Stomach smooth muscle (tissue), 2 donors: Measurements from ENCODE around the gene PFDN1.
A peak's percentile ranks its signal among the peaks of the same experiment; 100 is the strongest.

Experiments
- H3K27ac ChIP-seq: one replicate; pipeline ENCODE4 v1.7.0; 2013; ENCODE audit warnings: mild to moderate bottlenecking, low read length, inconsistent platforms
- H3K27me3 ChIP-seq, 2 donors: one replicate each; pipeline ENCODE4 v1.7.0; 2013; ENCODE audit warnings: low read length in 2 of 2; ENCODE audit not compliant: insufficient read depth in 2 of 2, control insufficient read depth in 1 of 2
- H3K36me3 ChIP-seq, 2 donors: one replicate each; pipeline ENCODE4 v1.7.0; 2013; ENCODE audit warnings: low read length in 2 of 2; ENCODE audit not compliant: control insufficient read depth in 2 of 2, insufficient read depth in 2 of 2
- H3K4me1 ChIP-seq: one replicate; pipeline ENCODE4 v1.7.0; 2013; ENCODE audit warnings: low read length; ENCODE audit not compliant: control insufficient read depth, insufficient read depth
- H3K4me3 ChIP-seq, 2 donors: one replicate each; pipeline ENCODE4 v1.7.0; 2013; ENCODE audit warnings: low read length in 2 of 2
- H3K9ac ChIP-seq, 2 donors: one replicate each; pipeline ENCODE4 v1.7.0; 2013; ENCODE audit warnings: low read length in 2 of 2, mild to moderate bottlenecking in 1 of 2
- H3K9me3 ChIP-seq, 2 donors: one replicate each; pipeline ENCODE4 v1.7.0; 2013; ENCODE audit warnings: low read length in 2 of 2; ENCODE audit not compliant: control insufficient read depth in 2 of 2
- donor health status: healthy.
- donor health status: Pancreatic carcinoma.

The PFDN1 gene

DNA sequence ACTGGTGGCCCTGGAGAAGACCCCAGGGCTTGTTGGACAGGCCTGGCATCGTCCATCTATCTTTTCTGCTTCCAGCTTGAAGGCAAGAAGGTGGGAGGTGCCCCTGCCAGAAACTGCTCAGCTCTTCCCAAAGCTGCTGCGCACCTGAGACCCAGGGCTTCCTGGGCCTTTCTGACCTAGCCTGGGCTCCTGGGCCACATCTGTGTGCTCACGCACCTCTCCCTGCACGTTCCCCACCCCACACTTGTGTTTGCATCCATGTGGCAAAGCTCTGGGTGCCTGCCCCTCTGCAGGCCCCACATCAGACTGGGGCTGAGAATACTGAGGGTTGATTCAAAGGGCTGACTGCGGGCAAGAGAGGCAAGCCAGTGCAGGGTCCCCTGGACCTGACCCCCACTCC lies 63.4 kb downstream of the PFDN1 start:
- Histone ChIP-seq H3K36me3 (peaks cover 0 to 6% of the 10 kb centered on the region in 2 donors), H3K4me3 (peak overlapping the region in 1 of 2 donors; percentile 8), H3K27me3 (no peaks in the 10 kb centered on the region), H3K4me1 (peaks cover 69% of the 10 kb centered on the region), H3K9me3 (no peaks in the 10 kb centered on the region), H3K9ac (peak overlapping the region in 1 of 2 donors; percentile 21), H3K27ac (peak overlapping the region; percentile 82)

DNA sequence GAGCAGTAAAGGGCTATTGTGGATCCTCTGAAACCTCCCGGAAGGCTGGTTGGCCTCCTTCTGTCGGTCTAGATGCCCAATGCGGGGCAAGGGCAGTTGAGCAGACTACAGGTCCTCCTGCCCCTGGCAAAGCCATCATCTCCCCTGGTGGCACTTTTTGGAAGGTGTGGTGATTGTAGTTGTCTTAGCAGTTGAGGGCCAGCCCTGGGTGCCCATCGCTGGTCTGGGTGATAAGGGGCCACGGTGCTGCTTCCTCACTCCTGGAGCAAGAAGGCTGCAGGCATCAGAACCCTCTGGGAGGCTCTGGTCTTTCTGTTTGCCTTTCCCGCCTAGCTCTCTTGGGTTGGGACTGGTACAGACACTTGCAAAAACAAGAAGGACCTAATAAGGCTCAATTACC lies 64.1 kb downstream of the PFDN1 start:
- peaks cover 0 to 3% of the 10 kb centered on the region in 2 donors for H3K36me3 ChIP-seq
- no peaks in the 10 kb centered on the region for H3K9me3 ChIP-seq
- no peak overlapping the region for H3K9ac ChIP-seq
- peak overlapping the region; percentile 82 for H3K27ac ChIP-seq
- H3K27me3 ChIP-seq, result no peaks in the 10 kb centered on the region
- peaks cover 63% of the 10 kb centered on the region for H3K4me1 ChIP-seq
- H3K4me3 ChIP-seq, result no peak overlapping the region

GRCh38 chr5:140236891-140237598 lies 65.9 kb downstream of the PFDN1 start:
- Histone ChIP-seq H3K36me3 (no peaks in the 10 kb centered on the region), H3K27me3 (no peaks in the 10 kb centered on the region), H3K4me1 (peaks cover 48% of the 10 kb centered on the region), H3K9me3 (no peaks in the 10 kb centered on the region), H3K27ac (no peak overlapping the region), H3K4me3 (no peak overlapping the region), H3K9ac (no peak overlapping the region)

DNA sequence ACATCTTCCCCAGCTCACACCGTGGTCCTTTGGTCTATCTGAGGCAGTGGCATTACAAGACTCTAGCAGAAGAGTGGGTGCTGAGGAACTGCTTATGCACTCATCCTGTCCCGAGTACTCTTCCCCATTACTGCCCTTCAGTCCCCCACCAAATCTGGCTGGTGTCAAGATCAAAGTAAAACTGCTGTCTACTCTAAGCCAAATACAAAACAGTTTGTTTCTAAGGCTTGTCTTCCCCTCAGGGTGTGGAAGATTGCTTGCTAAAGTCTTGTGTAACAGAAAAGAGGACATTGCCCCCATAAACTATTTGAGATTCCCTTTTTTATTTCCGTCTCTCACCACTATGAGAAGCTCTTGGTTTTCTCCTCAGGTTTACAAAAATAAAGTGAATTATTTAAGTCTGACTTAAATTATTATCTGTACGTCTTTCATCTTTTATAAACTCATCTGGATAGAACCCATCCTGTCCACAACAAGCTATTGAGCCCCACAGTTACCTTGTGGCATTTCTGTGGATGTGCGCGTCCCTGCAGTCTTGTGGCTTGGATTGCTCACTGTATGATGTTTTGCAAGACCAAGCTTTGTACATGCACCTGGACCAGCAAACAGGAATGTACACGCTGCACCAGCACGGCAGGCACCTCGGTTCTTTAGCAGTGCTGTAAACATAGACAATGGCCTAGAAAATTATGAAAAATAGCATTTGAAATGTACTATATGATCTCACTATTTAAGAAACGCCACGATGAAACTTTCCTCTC lies 66.9 kb downstream of the PFDN1 start:
- no peaks in the 10 kb centered on the region for H3K27me3 ChIP-seq

DNA sequence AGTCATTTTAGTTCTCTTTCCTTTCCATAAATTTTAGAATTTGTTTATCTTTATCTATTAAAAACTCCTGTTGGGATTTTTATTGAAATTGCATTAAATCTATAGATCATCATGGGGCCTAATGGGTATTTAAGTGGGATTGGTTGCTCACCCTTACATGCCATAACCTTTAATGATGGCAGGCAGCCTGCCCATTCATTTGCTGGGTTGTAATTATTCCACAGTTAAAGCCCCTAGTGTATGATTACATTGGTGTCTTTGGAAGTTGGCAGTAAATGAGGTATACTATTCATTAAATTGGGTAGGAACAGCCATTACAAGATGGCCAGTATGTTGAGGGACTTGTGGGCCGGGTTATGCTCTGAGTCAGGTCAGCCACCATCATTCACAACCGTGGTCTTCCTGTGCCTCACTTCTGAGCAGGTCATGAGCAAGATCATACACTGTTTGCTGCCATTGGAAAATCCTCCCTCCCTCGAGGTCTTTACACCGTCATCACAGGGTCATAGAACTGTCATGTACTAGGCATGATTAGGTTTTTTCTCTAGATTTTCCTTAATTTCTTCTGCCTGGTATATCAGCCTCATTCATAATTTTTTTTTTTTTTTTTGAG lies 68.4 kb downstream of the PFDN1 start:
- Histone ChIP-seq H3K4me3 (no peak overlapping the region), H3K36me3 (no peaks in the 10 kb centered on the region), H3K4me1 (peaks cover 22% of the 10 kb centered on the region), H3K9ac (no peak overlapping the region), H3K27ac (no peak overlapping the region), H3K27me3 (no peaks in the 10 kb centered on the region), H3K9me3 (no peaks in the 10 kb centered on the region)

More for the DNA sequence above, 66.9 kb downstream of the PFDN1 start:
- H3K9ac ChIP-seq, result no peak overlapping the region
- no peaks in the 10 kb centered on the region for H3K9me3 ChIP-seq
- H3K4me1 ChIP-seq, result peaks cover 37% of the 10 kb centered on the region
- no peak overlapping the region for H3K27ac ChIP-seq
- no peak overlapping the region for H3K4me3 ChIP-seq
- no peaks in the 10 kb centered on the region for H3K36me3 ChIP-seq

DNA sequence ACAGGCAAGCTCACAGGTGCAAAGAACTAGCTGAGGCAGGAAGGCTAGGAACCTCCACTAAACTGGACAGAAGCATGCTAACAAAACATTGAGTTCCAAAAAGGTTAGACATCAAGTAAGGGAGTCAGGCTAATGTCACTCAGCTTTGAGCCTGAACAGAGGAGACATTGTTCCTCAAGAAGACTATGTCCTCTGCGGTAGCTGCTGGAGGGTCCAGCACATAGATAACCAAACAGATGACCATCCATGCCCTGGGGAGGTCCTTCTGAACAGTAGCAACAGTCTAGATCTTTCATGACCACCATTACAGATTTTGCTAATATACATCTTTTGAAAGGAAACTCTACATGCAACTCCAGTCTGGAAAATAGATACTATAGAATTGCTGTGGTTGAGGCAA lies 70.2 kb downstream of the PFDN1 start:
- no peak overlapping the region for H3K9ac ChIP-seq
- no peak overlapping the region for H3K4me3 ChIP-seq

GRCh38 chr5:140230373-140230772 lies 72.5 kb downstream of the PFDN1 start:
- peaks cover 4% of the 10 kb centered on the region for H3K4me1 ChIP-seq
- H3K4me3 ChIP-seq, result no peak overlapping the region
- no peak overlapping the region for H3K27ac ChIP-seq
- H3K27me3 ChIP-seq, result no peaks in the 10 kb centered on the region
- no peaks in the 10 kb centered on the region for H3K9me3 ChIP-seq
- no peak overlapping the region for H3K9ac ChIP-seq
- no peaks in the 10 kb centered on the region for H3K36me3 ChIP-seq

More for the DNA sequence above, 70.2 kb downstream of the PFDN1 start:
- no peaks in the 10 kb centered on the region for H3K9me3 ChIP-seq
- H3K36me3 ChIP-seq, result no peaks in the 10 kb centered on the region
- H3K4me1 ChIP-seq, result peaks cover 12% of the 10 kb centered on the region
- no peak overlapping the region for H3K27ac ChIP-seq
- H3K27me3 ChIP-seq, result no peaks in the 10 kb centered on the region

DNA sequence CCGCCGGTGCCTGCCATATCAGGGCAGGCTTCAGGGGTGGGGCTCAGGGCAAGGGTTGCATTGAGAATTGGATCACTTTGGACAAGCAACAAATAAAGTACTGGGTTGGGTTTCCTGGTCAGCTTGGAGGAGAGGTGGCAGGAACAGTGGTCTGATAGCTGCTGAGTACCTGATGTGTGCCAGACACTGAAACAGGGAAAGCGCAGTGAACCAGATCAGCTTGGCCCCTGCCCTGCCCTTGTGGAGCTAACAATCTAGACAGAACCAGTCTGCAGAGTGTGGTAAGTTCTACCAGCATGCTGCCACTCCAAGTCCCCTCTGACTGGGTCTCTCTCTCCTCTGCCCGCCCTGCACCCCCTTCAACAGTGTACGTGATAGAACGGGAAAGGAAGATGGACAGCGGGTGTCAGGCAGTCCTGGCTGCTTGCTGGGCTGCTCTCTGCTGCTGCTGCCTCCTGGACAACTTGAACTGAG lies 74.5 kb downstream of the PFDN1 start:
- Histone ChIP-seq H3K27ac (no peak overlapping the region), H3K27me3 (no peaks in the 10 kb centered on the region), H3K4me1 (peaks cover 12% of the 10 kb centered on the region), H3K4me3 (no peak overlapping the region), H3K9me3 (no peaks in the 10 kb centered on the region), H3K9ac (no peak overlapping the region), H3K36me3 (no peaks in the 10 kb centered on the region)

DNA sequence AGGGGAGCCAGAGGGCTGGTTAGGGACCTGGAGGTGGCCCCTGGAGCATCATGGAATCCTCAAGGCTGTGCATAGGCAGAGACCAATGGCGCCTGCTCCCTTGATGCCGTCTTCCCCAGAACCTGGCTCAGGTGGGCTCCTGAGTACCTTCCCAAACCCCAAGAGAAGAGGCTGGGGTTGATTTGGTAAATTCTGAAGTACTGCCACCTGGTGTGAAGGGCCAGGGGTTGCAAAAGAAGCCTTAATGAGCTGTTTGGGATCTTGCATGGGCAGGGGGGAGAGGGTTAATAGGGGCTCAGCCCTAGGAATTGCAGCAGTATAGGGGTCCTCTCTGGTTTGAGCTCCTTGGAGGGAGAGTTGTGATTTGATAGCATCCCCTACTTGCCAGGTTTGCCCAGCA lies 75.9 kb downstream of the PFDN1 start:
- Histone ChIP-seq H3K9ac (no peak overlapping the region), H3K36me3 (no peaks in the 10 kb centered on the region), H3K9me3 (no peaks in the 10 kb centered on the region), H3K4me3 (no peak overlapping the region), H3K27ac (no peak overlapping the region), H3K27me3 (no peaks in the 10 kb centered on the region), H3K4me1 (peaks cover 25% of the 10 kb centered on the region)

DNA sequence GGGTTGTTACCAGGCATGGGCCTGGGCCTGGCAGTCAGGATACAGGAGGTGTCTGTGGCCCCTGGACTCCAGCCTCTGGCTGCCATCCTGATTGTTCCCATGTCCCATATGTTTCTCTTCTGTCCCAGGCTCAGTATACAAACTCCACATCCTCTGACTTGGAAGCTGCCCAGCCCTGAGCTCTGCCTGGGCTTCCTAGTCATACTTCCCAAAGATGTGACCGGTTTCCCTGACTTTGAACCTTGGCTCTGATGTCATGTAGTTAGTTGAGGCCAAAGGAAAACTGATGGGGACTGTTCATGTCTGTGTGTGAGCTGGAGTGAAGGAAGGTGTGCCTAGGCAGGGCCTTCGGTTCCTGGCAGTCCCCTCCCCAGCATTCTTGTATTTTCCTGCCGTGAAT lies 77.5 kb downstream of the PFDN1 start:
- Histone ChIP-seq H3K27me3 (no peaks in the 10 kb centered on the region), H3K36me3 (no peaks in the 10 kb centered on the region), H3K4me3 (no peak overlapping the region), H3K9me3 (no peaks in the 10 kb centered on the region), H3K4me1 (peaks cover 35% of the 10 kb centered on the region), H3K27ac (no peak overlapping the region), H3K9ac (no peak overlapping the region)
